ENCODE measurements around the gene CLEC16A.

Gene CLEC16A

DNA sequence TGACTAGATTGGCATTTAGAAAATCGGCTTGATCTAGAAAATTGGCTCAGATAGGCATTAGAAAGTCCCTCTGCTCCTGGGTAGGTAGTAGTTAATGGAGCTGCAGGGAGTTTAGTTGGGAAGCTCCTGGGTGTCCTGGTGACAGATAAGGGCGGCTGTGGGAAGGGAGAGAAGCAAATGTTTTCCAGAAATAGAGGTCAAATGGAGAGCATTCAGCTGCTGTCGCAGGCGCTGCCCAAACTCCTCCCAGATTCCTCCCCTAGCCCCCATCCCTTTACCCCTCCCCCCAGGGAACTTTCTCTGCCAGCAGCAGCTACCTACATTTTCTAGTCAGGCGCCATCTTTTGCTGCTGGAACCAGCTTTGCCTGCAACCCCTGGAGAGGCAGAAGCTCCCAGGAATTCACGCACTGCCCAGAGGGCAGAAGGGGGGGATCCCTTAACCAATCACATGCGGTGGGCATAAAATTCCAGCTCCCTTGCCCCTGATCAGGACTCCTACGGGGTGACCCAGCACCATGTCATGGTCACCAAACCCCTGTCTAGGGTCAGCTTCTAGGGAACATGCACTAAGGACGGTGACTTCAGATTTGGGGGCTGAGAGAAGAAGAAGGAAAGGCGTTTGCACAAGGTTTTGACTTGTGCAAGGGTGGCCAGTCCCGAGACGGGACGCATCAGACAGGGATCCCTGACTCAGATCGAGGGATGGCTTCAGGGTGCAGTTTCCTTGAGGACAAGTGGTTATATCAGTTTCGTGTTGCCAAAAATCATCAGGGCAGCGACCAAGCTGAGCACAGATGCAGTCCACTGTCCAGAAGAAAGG, 267.8 kb downstream of the CLEC16A start:
- Histone ChIP-seq H3K9me3 (no peaks in the 10 kb centered on the region), H3K4me3 (ENCODE audit: low read depth in 1 of 2, low read length in 1 of 2) (no peak overlapping the region)
- TF ChIP-seq, protein P1, sequence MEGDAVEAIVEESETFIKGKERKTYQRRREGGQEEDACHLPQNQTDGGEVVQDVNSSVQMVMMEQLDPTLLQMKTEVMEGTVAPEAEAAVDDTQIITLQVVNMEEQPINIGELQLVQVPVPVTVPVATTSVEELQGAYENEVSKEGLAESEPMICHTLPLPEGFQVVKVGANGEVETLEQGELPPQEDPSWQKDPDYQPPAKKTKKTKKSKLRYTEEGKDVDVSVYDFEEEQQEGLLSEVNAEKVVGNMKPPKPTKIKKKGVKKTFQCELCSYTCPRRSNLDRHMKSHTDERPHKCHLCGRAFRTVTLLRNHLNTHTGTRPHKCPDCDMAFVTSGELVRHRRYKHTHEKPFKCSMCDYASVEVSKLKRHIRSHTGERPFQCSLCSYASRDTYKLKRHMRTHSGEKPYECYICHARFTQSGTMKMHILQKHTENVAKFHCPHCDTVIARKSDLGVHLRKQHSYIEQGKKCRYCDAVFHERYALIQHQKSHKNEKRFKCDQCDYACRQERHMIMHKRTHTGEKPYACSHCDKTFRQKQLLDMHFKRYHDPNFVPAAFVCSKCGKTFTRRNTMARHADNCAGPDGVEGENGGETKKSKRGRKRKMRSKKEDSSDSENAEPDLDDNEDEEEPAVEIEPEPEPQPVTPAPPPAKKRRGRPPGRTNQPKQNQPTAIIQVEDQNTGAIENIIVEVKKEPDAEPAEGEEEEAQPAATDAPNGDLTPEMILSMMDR (IDR thresholded peaks at IDR 0.05), result no peak

DNA sequence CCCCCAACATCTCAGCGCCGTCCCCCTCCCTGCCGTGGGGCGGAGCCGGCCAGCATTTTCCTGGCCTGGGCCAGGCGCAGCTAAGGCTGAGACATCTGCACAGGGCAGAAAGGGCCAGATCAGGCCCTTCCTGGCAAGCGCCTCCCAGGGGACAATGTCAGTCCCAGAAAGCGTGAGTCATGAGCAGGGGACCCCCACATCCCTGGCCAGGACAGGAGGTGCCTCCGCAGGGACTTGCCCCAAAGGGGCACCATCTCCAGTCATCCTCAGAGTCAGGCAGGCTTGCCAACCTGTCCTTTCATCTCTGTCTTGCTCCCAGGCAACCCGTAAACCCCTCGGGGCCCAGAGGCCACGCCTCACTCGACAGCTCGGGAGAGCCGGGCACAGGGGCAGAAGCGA, 268.4 kb downstream of the CLEC16A start:
- H3K4me1 ChIP-seq (ENCODE audit: control insufficient read depth in 1 of 2, insufficient read depth in 1 of 2, low read depth in 1 of 2, low read length in 1 of 2), result peaks cover 10 to 27% of the 10 kb centered on the region in 2 experiments
- TF ChIP-seq, protein P1 (IDR thresholded peaks at IDR 0.05), result no peak
- H3K36me3 ChIP-seq, result no peaks in the 10 kb centered on the region
- H3K27ac ChIP-seq, result no peak overlapping the region
- H3K4me3 ChIP-seq (ENCODE audit: low read depth in 1 of 2, low read length in 1 of 2), result no peak overlapping the region
- H3K27me3 ChIP-seq, result peaks cover 38% of the 10 kb centered on the region
- H3K9me3 ChIP-seq, result no peaks in the 10 kb centered on the region

More for the DNA sequence above, 267.8 kb downstream of the CLEC16A start:
- peaks cover 38% of the 10 kb centered on the region for H3K27me3 ChIP-seq
- H3K27ac ChIP-seq, result no peak overlapping the region
- peaks cover 10 to 33% of the 10 kb centered on the region in 2 experiments for H3K4me1 ChIP-seq (ENCODE audit: control insufficient read depth in 1 of 2, insufficient read depth in 1 of 2, low read depth in 1 of 2, low read length in 1 of 2)
- no peaks in the 10 kb centered on the region for H3K36me3 ChIP-seq

DNA sequence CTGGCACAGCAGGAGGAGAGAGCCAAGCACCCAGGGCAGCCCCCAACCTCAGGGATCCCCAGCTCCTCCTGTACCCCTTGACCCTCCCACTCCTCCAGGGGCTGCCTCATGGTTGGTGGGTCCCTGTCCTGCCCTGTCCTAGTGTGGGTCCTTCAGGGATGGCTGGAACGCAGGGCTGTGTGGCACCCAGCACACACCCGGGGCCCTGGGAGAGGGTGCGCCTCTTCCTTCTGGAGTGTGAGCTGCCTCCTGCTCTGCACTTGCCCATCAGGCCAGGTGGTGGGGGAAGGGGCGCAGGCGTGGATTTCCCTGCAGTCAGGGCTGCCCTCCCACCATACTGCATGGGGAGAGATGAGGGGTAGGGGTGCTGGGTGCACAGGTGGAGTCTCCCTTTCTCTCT, 269.0 kb downstream of the CLEC16A start:
- Histone ChIP-seq H3K4me3 (ENCODE audit: low read depth in 1 of 2, low read length in 1 of 2) (no peak overlapping the region), H3K4me1 (ENCODE audit: control insufficient read depth in 1 of 2, insufficient read depth in 1 of 2, low read depth in 1 of 2, low read length in 1 of 2) (peaks cover 10 to 23% of the 10 kb centered on the region in 2 experiments), H3K27ac (no peak overlapping the region), H3K9me3 (no peaks in the 10 kb centered on the region), H3K27me3 (peaks cover 38% of the 10 kb centered on the region), H3K36me3 (no peaks in the 10 kb centered on the region)
- TF ChIP-seq, protein P1 (IDR thresholded peaks at IDR 0.05), result no peak

DNA sequence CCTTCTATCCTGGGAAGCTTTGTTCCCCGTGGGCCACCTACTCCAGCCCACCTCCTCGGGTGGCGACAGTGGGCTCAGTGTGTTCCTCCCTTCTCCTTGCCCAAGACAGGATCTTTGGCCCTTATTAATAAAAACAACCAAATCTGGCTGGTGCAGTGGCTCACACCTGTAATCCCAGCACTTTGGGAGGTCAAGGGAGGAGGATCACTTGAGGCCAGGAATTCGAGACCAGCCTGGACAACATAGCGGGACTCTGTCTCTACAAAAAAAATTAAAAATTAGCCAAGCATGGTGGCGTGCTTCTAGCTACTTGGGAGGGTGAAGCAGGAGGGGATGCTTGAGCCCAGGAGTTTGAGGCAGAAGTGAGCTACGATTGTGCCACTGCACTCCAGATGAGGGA, 269.4 kb downstream of the CLEC16A start:
- H3K27me3 ChIP-seq, result peaks cover 38% of the 10 kb centered on the region
- no peaks in the 10 kb centered on the region for H3K36me3 ChIP-seq
- H3K27ac ChIP-seq, result no peak overlapping the region
- TF ChIP-seq, protein P1 (IDR thresholded peaks at IDR 0.05), result no peak
- peaks cover 12 to 18% of the 10 kb centered on the region in 2 experiments for H3K4me1 ChIP-seq (ENCODE audit: control insufficient read depth in 1 of 2, insufficient read depth in 1 of 2, low read depth in 1 of 2, low read length in 1 of 2)
- no peak overlapping the region for H3K4me3 ChIP-seq (ENCODE audit: low read depth in 1 of 2, low read length in 1 of 2)
- H3K9me3 ChIP-seq, result no peaks in the 10 kb centered on the region

DNA sequence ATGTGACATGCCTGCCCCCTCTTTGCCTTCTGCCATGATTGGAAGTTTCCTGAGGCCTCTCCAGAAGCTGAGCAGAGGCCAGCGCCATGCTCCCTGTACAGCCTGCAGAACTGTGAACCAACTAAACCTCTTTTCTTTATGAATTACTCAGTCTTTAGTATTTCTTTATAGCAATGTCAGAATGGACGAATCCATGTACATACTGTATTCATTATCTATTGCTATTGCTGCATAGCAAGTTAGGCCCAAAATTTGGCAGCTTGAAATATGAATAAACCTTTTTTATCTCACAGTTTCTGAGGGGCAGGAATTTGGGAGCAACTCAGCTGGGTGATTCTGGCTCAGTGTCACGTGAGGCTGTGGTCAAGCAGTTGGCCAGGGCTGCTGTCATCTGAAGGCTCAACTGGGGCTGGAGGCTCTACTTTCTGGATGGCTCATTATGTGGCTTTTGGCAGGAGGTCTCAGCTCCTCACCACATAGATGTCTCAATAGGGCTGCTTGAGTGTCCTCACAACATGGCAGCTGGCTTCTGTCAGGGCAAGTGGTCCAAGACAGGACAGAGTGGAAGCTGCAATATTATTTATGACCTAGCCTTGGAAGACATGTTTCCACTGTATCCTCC, 271.7 kb downstream of the CLEC16A start:
- H3K4me1 ChIP-seq (ENCODE audit: control insufficient read depth in 1 of 2, insufficient read depth in 1 of 2, low read depth in 1 of 2, low read length in 1 of 2), result peaks cover 15 to 16% of the 10 kb centered on the region in 2 experiments
- H3K36me3 ChIP-seq, result no peaks in the 10 kb centered on the region
- no peak overlapping the region for H3K4me3 ChIP-seq (ENCODE audit: low read depth in 1 of 2, low read length in 1 of 2)
- no peak overlapping the region for H3K27ac ChIP-seq
- H3K27me3 ChIP-seq, result peaks cover 19% of the 10 kb centered on the region
- no peaks in the 10 kb centered on the region for H3K9me3 ChIP-seq
- TF ChIP-seq, protein P1 (IDR thresholded peaks at IDR 0.05), result no peak

Data from neutrophil (primary cell).